Fibroblast of the aortic adventitia (primary cell): ENCODE data around the gene EMP3. TPM values are rescaled to one million over a fixed set of nuclear protein-coding genes. Genes with fewer than 3 reads are reported as not detected.

Experiments
- DNase-seq: peaks from one replicate; pipeline ENCODE4 v3.0.0-alpha.2; 2010; ENCODE audit warnings: low read depth
- H3K4me3 ChIP-seq: 2 replicates; pipeline ENCODE4 v1.5.1; 2011; ENCODE audit warnings: low read depth, mild to moderate bottlenecking, control low read depth, low read length, moderate library complexity
- total RNA-seq: library from RNA; depleted of rRNA; stranded (reverse); fragments of >200 nt; gene quantifications from 2 replicates; pipeline ENCODE4 v1.2.3, GENCODE V29; 2012; ENCODE audit warnings: low replicate concordance
- TF ChIP-seq, protein P1 (sequence below): IDR thresholded peaks from 2 replicates; pipeline ENCODE4 v1.5.1; 2011; ENCODE audit warnings: mild to moderate bottlenecking, low read length, control low read depth, inconsistent platforms; ENCODE audit not compliant: insufficient read depth

EMP3 gene
- total RNA-seq, 1 donor = 369 TPM

DNA sequence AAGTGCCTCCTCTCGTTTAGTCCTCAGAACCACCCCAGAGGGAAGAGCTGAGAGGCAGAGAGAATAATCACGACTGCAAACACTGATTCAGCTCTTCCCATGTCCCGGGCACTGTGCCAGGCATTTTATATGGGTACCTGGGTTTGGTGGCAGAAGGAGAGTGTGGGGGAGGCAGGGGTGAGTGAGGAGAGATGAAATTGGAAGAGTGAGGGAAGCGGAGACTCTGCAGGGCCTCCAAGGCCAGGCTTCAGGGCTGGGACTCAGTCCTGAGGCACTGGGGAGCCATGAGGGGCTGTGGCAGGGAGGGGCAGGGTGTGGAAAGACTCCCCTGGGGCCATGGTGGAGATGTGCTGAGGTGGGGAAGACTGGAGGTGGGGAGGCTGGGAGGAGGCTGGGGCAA is 47.6 kb downstream of the EMP3 start:
- TF ChIP-seq, protein P1, sequence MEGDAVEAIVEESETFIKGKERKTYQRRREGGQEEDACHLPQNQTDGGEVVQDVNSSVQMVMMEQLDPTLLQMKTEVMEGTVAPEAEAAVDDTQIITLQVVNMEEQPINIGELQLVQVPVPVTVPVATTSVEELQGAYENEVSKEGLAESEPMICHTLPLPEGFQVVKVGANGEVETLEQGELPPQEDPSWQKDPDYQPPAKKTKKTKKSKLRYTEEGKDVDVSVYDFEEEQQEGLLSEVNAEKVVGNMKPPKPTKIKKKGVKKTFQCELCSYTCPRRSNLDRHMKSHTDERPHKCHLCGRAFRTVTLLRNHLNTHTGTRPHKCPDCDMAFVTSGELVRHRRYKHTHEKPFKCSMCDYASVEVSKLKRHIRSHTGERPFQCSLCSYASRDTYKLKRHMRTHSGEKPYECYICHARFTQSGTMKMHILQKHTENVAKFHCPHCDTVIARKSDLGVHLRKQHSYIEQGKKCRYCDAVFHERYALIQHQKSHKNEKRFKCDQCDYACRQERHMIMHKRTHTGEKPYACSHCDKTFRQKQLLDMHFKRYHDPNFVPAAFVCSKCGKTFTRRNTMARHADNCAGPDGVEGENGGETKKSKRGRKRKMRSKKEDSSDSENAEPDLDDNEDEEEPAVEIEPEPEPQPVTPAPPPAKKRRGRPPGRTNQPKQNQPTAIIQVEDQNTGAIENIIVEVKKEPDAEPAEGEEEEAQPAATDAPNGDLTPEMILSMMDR = no peak
- DNase-seq = no peak
- no peak overlapping the region for H3K4me3 ChIP-seq

DNA sequence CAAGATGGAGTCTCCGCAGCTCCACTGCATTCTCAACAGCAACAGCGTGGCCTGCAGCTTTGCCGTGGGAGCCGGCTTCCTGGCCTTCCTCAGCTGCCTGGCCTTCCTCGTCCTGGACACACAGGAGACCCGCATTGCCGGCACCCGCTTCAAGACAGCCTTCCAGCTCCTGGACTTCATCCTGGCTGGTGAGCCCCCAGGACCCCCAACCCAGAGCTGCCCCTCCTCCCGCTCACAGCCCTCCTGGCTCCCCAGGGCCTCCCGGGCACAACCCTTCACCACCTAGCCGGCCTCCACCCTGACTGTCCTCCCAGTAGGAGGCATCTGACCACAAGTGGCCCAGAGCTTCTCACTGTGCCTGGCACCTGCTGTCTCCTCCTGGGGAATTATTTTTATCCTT is 48.2 kb downstream of the EMP3 start:
- TF ChIP-seq, protein P1 = no peak
- no peak for DNase-seq

DNA sequence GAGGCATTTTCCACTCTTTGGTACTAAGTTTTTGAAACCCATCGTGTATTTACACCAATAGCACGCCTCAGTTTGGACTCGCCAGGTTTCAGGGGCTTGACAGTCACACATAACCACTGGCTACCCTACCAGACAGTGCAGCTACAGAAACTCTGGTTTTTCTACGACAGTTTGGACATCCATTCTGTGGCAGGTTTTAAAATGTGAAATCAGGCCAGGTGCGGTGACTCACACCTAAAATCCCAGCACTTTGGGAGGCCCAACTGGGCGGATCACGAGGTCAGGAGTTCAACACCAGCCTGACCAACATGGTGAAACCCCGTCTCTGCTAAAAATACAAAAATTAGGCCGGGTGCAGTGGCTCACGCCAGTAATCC is 52.8 kb downstream of the EMP3 start:
- no peak for DNase-seq
- TF ChIP-seq, protein P1 = no peak
- no peak overlapping the region for H3K4me3 ChIP-seq

More for the DNA sequence above, 48.2 kb downstream of the EMP3 start:
- H3K4me3 ChIP-seq = no peak overlapping the region

DNA sequence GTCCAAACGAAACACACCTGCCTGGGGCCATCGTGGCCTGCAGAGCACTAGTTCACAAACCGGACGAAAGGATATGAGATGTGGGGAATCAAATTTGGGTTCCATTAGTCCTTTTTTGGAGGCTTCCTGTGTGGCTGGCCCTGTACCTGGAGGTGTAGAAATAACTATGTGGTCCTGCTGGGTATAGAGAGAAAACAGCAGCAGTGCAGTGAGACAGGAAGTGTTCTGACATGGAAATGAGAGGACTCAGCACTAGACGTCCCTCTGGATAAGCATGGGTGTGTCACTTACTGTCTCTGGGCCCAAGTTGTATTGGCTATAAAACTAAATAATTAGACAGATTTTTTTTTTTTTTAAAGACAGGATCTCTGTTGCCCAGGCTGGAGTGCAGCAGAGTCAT is 53.7 kb downstream of the EMP3 start:
- TF ChIP-seq, protein P1 = no peak
- no peak overlapping the region for H3K4me3 ChIP-seq
- no peak for DNase-seq

Other genes starting within 250 kb of the EMP3 start
- gene PLA2G4C, start 214.7 kb upstream of the EMP3 start, total RNA-seq = 6.3 and 23.6 TPM in 2 replicates
- gene LIG1, start 155.2 kb upstream of the EMP3 start, total RNA-seq = 9.0 and 27.3 TPM in 2 replicates
- gene ZSWIM9, start 154.9 kb upstream of the EMP3 start, total RNA-seq = 2.7 and 4.3 TPM in 2 replicates
- gene CARD8, start 69.6 kb upstream of the EMP3 start, total RNA-seq = 13.8 and 27.8 TPM in 2 replicates
- 0.08 and 0.54 TPM in 2 replicates for gene ZNF114, start 55.5 kb upstream of the EMP3 start, total RNA-seq
- 2.2 and 5.0 TPM in 2 replicates for gene TMEM143, start 38.4 kb downstream of the EMP3 start, total RNA-seq
- not detected in 2 replicates for gene SYNGR4, start 38.8 kb downstream of the EMP3 start, total RNA-seq
- gene KDELR1, start 66.0 kb downstream of the EMP3 start, total RNA-seq = 23.7 and 140 TPM in 2 replicates
- 1.2 and 2.2 TPM in 2 replicates for gene GRIN2D, start 68.1 kb downstream of the EMP3 start, total RNA-seq
- gene GRWD1, start 120.4 kb downstream of the EMP3 start, total RNA-seq = 34.1 and 34.6 TPM in 2 replicates
- 0.54 and 1.3 TPM in 2 replicates for gene KCNJ14, start 130.0 kb downstream of the EMP3 start, total RNA-seq
- gene CYTH2, start 143.8 kb downstream of the EMP3 start, total RNA-seq = 51.3 and 107 TPM in 2 replicates
- gene LMTK3, start 186.3 kb downstream of the EMP3 start, total RNA-seq = not detected in 2 replicates
- not detected in 2 replicates for gene SULT2B1, start 226.6 kb downstream of the EMP3 start, total RNA-seq